IMR-90 (cell line): Measurements from ENCODE around the gene EEPD1. TPM values are rescaled to one million over a fixed set of nuclear protein-coding genes. Genes with fewer than 3 reads are reported as not detected.

Experiments used
- ATAC-seq: fragments of 200-7000 bp; cut with Tn5 transposase; 2 replicates; pipeline ENCODE4 v1.9.1; 2020; ENCODE audit warnings: low read depth, mild to moderate bottlenecking, moderate library complexity
- BruUV-seq: library from RNA; stranded (reverse); fragments of 400-500 nt; replicated peaks from 2 replicates; lab custom pipeline; 2021; lab: Mats Ljungman, UMichigan
- CTCF ChIA-PET: fragments of 300-600 bp; formaldehyde crosslinking; extraction: SDS; loops from one replicate; lab custom pipeline; 2021; ENCODE audit warnings: antibody characterized with exemption; lab: Yijun Ruan, JAX
- POLR2A ChIA-PET: fragments of 300-600 bp; sonication (Branson Sonifier 250); formaldehyde crosslinking; loops from one replicate; lab custom pipeline; 2022; ENCODE audit warnings: antibody characterized with exemption; ENCODE audit not compliant: unreplicated experiment; lab: Charles Lee
- DNase-seq: peaks from one replicate; pipeline ENCODE4 v3.0.0; 2013
- H2AFZ ChIP-seq: replicated peaks from 2 replicates; pipeline ENCODE3; 2013; ENCODE audit warnings: low read length, mild to moderate bottlenecking; ENCODE audit not compliant: poor library complexity
- H2AK5ac ChIP-seq: 2 replicates; pipeline ENCODE4 v1.6.1; 2013; ENCODE audit warnings: low read depth, low read length, inconsistent platforms
- H2AK9ac ChIP-seq: replicated peaks from 2 replicates; pipeline ENCODE3; 2013; ENCODE audit warnings: mild to moderate bottlenecking, low read depth, low read length, moderate library complexity; ENCODE audit not compliant: poor library complexity
- H2BK120ac ChIP-seq: 2 replicates; pipeline ENCODE4 v1.6.1; 2013; ENCODE audit warnings: low read depth, low read length, inconsistent platforms
- H2BK15ac ChIP-seq: 3 replicates; pipeline ENCODE4 v1.6.1; 2013; ENCODE audit warnings: low read depth, low read length, inconsistent platforms
- H2BK20ac ChIP-seq: 2 replicates; pipeline ENCODE4 v1.6.1; 2013; ENCODE audit warnings: low read depth, mild to moderate bottlenecking, inconsistent platforms, low read length, moderate library complexity
- H2BK5ac ChIP-seq: 2 replicates; pipeline ENCODE4 v1.6.1; 2013; ENCODE audit warnings: mild to moderate bottlenecking, low read depth, low read length, inconsistent platforms; ENCODE audit not compliant: poor library complexity, severe bottlenecking
- H3K14ac ChIP-seq: replicated peaks from 2 replicates; pipeline ENCODE4 v1.6.1; 2013; ENCODE audit warnings: low read depth, low read length, inconsistent platforms
- H3K18ac ChIP-seq: 2 replicates; pipeline ENCODE4 v1.6.1; 2013; ENCODE audit warnings: low read depth, low read length, control low read depth
- H3K23ac ChIP-seq: 2 replicates; pipeline ENCODE4 v1.6.1; 2013; ENCODE audit warnings: low read depth, low read length, inconsistent platforms
- H3K27ac ChIP-seq: 2 replicates; pipeline ENCODE4 v1.5.1; 2013; ENCODE audit warnings: mild to moderate bottlenecking, control low read depth, low read length; ENCODE audit not compliant: insufficient read depth
- H3K27me3 ChIP-seq: 2 replicates; pipeline ENCODE4 v1.6.1; 2013; ENCODE audit warnings: low read length; ENCODE audit not compliant: control insufficient read depth, insufficient read depth
- H3K36me3 ChIP-seq: 2 replicates; pipeline ENCODE4 v1.6.1; 2013; ENCODE audit warnings: low read length, mixed read lengths; ENCODE audit not compliant: control insufficient read depth, insufficient read depth
- H3K4ac ChIP-seq: 2 replicates; pipeline ENCODE4 v1.6.1; 2013; ENCODE audit warnings: low read depth, low read length, inconsistent platforms
- H3K4me1 ChIP-seq: 2 replicates; pipeline ENCODE4 v1.6.1; 2013; ENCODE audit warnings: low read length, mixed read lengths; ENCODE audit not compliant: control insufficient read depth, insufficient read depth
- H3K4me2 ChIP-seq: 2 replicates; pipeline ENCODE4 v1.6.1; 2013; ENCODE audit warnings: low read depth, mild to moderate bottlenecking, control low read depth, low read length, moderate library complexity
- H3K4me3 ChIP-seq: 2 replicates; pipeline ENCODE4 v1.5.1; 2013; ENCODE audit warnings: low read depth, mild to moderate bottlenecking, control low read depth, low read length, moderate library complexity; ENCODE audit not compliant: insufficient read depth
- H3K56ac ChIP-seq: 2 replicates; pipeline ENCODE4 v1.6.1; 2013; ENCODE audit warnings: low read length, inconsistent platforms; ENCODE audit not compliant: insufficient read depth; ENCODE audit errors: extremely low read depth
- H3K79me1 ChIP-seq, 2 experiments: 2 replicates each; pipeline ENCODE4 v1.6.1; 2013; ENCODE audit warnings: low read length in 2 of 2, inconsistent platforms in 1 of 2, low read depth in 1 of 2
- H3K9ac ChIP-seq: 2 replicates; pipeline ENCODE4 v1.6.1; 2013; ENCODE audit warnings: low read depth, low read length, control low read depth
- H3K9me1 ChIP-seq: 2 replicates; pipeline ENCODE4 v1.6.1; 2013; ENCODE audit warnings: low read length, inconsistent platforms; ENCODE audit not compliant: insufficient read depth
- H3K9me3 ChIP-seq: 2 replicates; pipeline ENCODE4 v1.6.1; 2013; ENCODE audit warnings: low read length; ENCODE audit not compliant: control insufficient read depth, insufficient read depth
- H4K20me1 ChIP-seq: 2 replicates; pipeline ENCODE4 v1.6.1; 2013; ENCODE audit warnings: low read length, inconsistent platforms; ENCODE audit not compliant: insufficient read depth
- H4K5ac ChIP-seq: 2 replicates; pipeline ENCODE4 v1.6.1; 2013; ENCODE audit warnings: mild to moderate bottlenecking, low read depth, low read length, control low read depth
- H4K8ac ChIP-seq, 2 experiments: 2 replicates each; pipeline ENCODE4 v1.6.1; 2013; ENCODE audit warnings: low read depth in 2 of 2, low read length in 2 of 2, control low read depth in 1 of 2, inconsistent platforms in 1 of 2
- H4K91ac ChIP-seq: 2 replicates; pipeline ENCODE4 v1.6.1; 2013; ENCODE audit warnings: low read depth, low read length, inconsistent platforms; ENCODE audit not compliant: insufficient read depth
- CEBPB ChIP-seq: IDR thresholded peaks from 2 replicates; pipeline ENCODE4 v1.6.1; 2012; ENCODE audit warnings: low read depth, low read length, improper control_type of control experiment
- SMC3 ChIP-seq: fragments of 150-350 bp; IDR thresholded peaks from 2 replicates; pipeline ENCODE4 v1.6.1; 2016; ENCODE audit warnings: low read depth, mild to moderate bottlenecking, antibody characterized with exemption, low read length, moderate library complexity
- WGBS, 2 experiments: methylation state at CpG; one replicate each; pipeline versions ENCODE4 v1.1.5 to v1.1.7; 2013; ENCODE audit warnings: missing lambda C conversion rate in 2 of 2; ENCODE audit not compliant: insufficient read length in 1 of 2; ENCODE audit errors: extremely low coverage in 2 of 2; 5-methylcytosine and 5-hydroxymethylcytosine counted together
- dilution Hi-C: fragments of 300-500 bp; cut with HindIII; formaldehyde crosslinking; loops from one replicate; pipeline ENCODE4 v1.14.3; 2018; ENCODE audit warnings: low sequenced_read_pairs; ENCODE audit not compliant: unreplicated experiment
- in situ Hi-C: fragments of 300-500 bp; cut with MboI; formaldehyde crosslinking; loops from 3 replicates; pipeline ENCODE4 v1.14.3; 2019; ENCODE audit warnings: low sequenced_read_pairs, inconsistent platforms, mixed read lengths
- intact Hi-C: fragments of 100-400 bp; cut with micrococcal nuclease; formaldehyde crosslinking; loops from 2 replicates; pipeline ENCODE4 v1.10.0; 2022
- polyA plus RNA-seq, 3 experiments: library from polyadenylated mRNA; depleted of rRNA; stranded (reverse); fragments of >200 nt; gene quantifications; 2 replicates each; pipeline ENCODE4 v1.2.3, GENCODE V29; 2012; ENCODE audit warnings: low replicate concordance in 1 of 3
- total RNA-seq: library from RNA; depleted of rRNA; stranded (reverse); fragments of >200 nt; gene quantifications from 2 replicates; pipeline ENCODE4 v1.2.3, GENCODE V29; 2012

EEPD1 gene
- total and polyA plus RNA-seq, 2 of the 4 experiments (the other 2 are of a cell fraction): 7.3 to 15.2 TPM

DNA sequence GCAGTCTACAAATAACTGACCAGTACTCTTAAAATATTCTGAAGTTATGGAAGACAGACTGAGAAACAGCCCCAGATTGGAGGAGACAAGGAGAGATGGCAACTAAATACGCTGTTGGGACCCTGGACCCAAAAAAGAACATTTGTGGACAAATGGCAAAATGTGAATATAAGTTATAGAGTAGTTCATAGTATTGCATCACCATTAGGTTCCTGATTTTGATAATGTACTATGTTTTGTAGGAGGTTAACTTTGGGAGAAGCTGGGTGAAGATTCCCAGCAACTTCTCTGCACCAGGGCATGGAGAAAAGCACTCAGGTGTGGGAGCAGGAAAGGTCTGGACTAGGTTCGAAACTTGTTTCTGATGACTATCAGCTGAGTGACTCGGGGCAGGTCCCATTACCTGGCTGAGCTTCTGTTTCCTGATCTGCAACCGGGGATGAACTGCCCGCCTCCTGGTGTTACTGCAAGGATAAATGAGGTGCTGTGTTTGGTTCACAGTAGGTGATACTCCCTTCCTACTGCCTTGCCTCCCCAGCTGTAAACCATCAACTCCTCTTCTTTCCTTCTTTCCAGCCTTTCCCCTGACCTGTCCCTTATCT, 48.2 kb downstream of the EEPD1 start:
- Histone ChIP-seq H2AFZ (no peak overlapping the region), H3K56ac (no peak overlapping the region), H2AK9ac (peak overlapping the region; percentile 46), H3K23ac (no peak overlapping the region; the same call in 1 of the 2 replicates), H2BK20ac (peak overlapping the region; percentile 36), H3K4me1 (peaks cover 38% of the 10 kb centered on the region), H3K4ac (no peak overlapping the region; the same call in 1 of the 2 replicates), H3K79me1 (peaks cover 14 to 58% of the 10 kb centered on the region in 2 experiments), H3K27me3 (no peaks in the 10 kb centered on the region), H3K9me1 (peaks cover 39% of the 10 kb centered on the region), H3K18ac (no peak overlapping the region), H3K4me2 (no peak overlapping the region), H2AK5ac (peak overlapping the region; percentile 62), H2BK120ac (peak overlapping the region; percentile 83), H3K4me3 (no peak overlapping the region), H2BK15ac (peak overlapping the region; percentile 33; the same call in 2 of the 3 replicates), H4K5ac (no peak overlapping the region), H3K9ac (no peak overlapping the region), H4K91ac (0 out of 2 replicates have a peak overlapping the region, but pooled peaks have one; percentile 26), H3K9me3 (no peaks in the 10 kb centered on the region), H3K36me3 (no peaks in the 10 kb centered on the region), H2BK5ac (no peak overlapping the region), H4K20me1 (no peaks in the 10 kb centered on the region), H4K8ac (peak overlapping the region in 1 of 2 experiments; percentile 16; a peak in 1 of 4 replicates), H3K27ac (no peak overlapping the region), H3K14ac (no peak overlapping the region)
- DNase-seq (no peak), ATAC-seq (no peak)
- no CpG with 5 or more reads among the region's 5 CpGs for WGBS, 2 experiments
- in situ Hi-C loops (no loop called here), dilution Hi-C loops (no loop called here), intact Hi-C loops (no loop called here)
- TF ChIP-seq CEBPB (peak; percentile 66), SMC3 (no peak)
- BruUV-seq: no TSS peak
- CTCF ChIA-PET: no interaction called here
- POLR2A ChIA-PET: no interaction called here
